ENCODE results near the gene ARL6.

ARL6 gene

GRCh38 chr3:97764407-97765238 lies at the start of gene ARL6:
TSS of gene ARL6 (plus strand) at chr3:97764758. CDS start at chr3:97768108, 3,350 bp downstream.
- peak; percentile 82 for DNase-seq

- DNase-seq = peak; percentile 57
These were observed 45.3 kb upstream of the ARL6 start for GRCh38 chr3:97719156-97719821.

- no peak for DNase-seq
These were observed 44.1 kb upstream of the ARL6 start for GRCh38 chr3:97720417-97720816.

- no peak for DNase-seq
These were observed 43.1 kb upstream of the ARL6 start for GRCh38 chr3:97721446-97721845.

GRCh38 chr3:97736928-97737327 lies 27.6 kb upstream of the ARL6 start:
- no peak for DNase-seq

- no peak for DNase-seq
These were observed 25.8 kb upstream of the ARL6 start for GRCh38 chr3:97738761-97739160.

- DNase-seq = no peak
These were observed 22.5 kb upstream of the ARL6 start for GRCh38 chr3:97742036-97742435.

GRCh38 chr3:97744289-97744688 lies 20.3 kb upstream of the ARL6 start:
- DNase-seq = no peak

GRCh38 chr3:97763586-97764406 lies 762 bp upstream of the ARL6 start:
- no peak for DNase-seq

GRCh38 chr3:97765336-97765735 lies 778 bp downstream of the ARL6 start:
- no peak for DNase-seq

GRCh38 chr3:97772926-97773325 lies 8.4 kb downstream of the ARL6 start:
- no peak for DNase-seq

GRCh38 chr3:97778152-97778551 lies 13.6 kb downstream of the ARL6 start:
- DNase-seq = no peak

GRCh38 chr3:97793420-97794019 lies 29.0 kb downstream of the ARL6 start:
- peak; percentile 37 for DNase-seq

GRCh38 chr3:97795951-97796350 lies 31.4 kb downstream of the ARL6 start:
- no peak for DNase-seq

- no peak for DNase-seq
These were observed 39.9 kb downstream of the ARL6 start for GRCh38 chr3:97804471-97804870.

- no peak for DNase-seq
These were observed 46.3 kb downstream of the ARL6 start for GRCh38 chr3:97810779-97811390.

GRCh38 chr3:97815149-97815917 lies 50.8 kb downstream of the ARL6 start:
- DNase-seq = no peak

- DNase-seq = no peak
These were observed 52.3 kb downstream of the ARL6 start for GRCh38 chr3:97816811-97817210.

GRCh38 chr3:97817965-97818364 lies 53.4 kb downstream of the ARL6 start:
- DNase-seq = no peak

GRCh38 chr3:97820780-97821179 lies 56.2 kb downstream of the ARL6 start:
- DNase-seq = no peak

- peak; percentile 56 for DNase-seq
These were observed 56.8 kb downstream of the ARL6 start for GRCh38 chr3:97821287-97821773.

Data from MV-4-11 (cell line).